HL-60 (cell line): Measurements from ENCODE around the gene RANGAP1.

ENCODE experiments used
- DNase-seq, 2 experiments: peaks; one replicate each; pipeline ENCODE4 v3.0.0-alpha.2; 2010 to 2020; ENCODE audit warnings: low read depth in 1 of 2, low spot score in 1 of 2
- H3K27ac ChIP-seq: fragments of 250-450 bp; sonication (Bioruptor Pico); replicated peaks from 2 replicates; pipeline ENCODE4 v1.5.1; 2020; ENCODE audit warnings: mild to moderate bottlenecking, moderate library complexity
- H3K27me3 ChIP-seq: fragments of 250-450 bp; sonication (Bioruptor Pico); 2 replicates; pipeline ENCODE4 v1.5.1; 2021; ENCODE audit warnings: mild to moderate bottlenecking, moderate library complexity; ENCODE audit not compliant: insufficient read depth, poor library complexity, severe bottlenecking
- H3K4me3 ChIP-seq: replicated peaks from 2 replicates; pipeline ENCODE4 v1.5.1; 2011; ENCODE audit warnings: mild to moderate bottlenecking, control low read depth, low read length; ENCODE audit not compliant: insufficient read depth
- GABPA ChIP-seq: IDR thresholded peaks from 2 replicates; pipeline ENCODE4 v1.6.1; 2012; ENCODE audit warnings: low read depth
- POLR2AphosphoS5 ChIP-seq: IDR thresholded peaks from 2 replicates; pipeline ENCODE4 v1.6.1; 2012; ENCODE audit warnings: low read depth
- SPI1 ChIP-seq: IDR thresholded peaks from 2 replicates; pipeline ENCODE4 v1.6.1; 2012; ENCODE audit warnings: low read depth, mild to moderate bottlenecking, borderline replicate concordance
- TF ChIP-seq, protein P1 (sequence below): IDR thresholded peaks from 2 replicates; pipeline ENCODE4 v1.6.1; 2012; ENCODE audit warnings: low read depth; ENCODE audit not compliant: insufficient replicate concordance
- TF ChIP-seq, protein P2 (sequence below): IDR thresholded peaks from one replicate; pipeline ENCODE4 v1.5.1; 2011; ENCODE audit warnings: low read length, control low read depth, inconsistent platforms; ENCODE audit not compliant: insufficient read depth

RANGAP1 gene

DNA sequence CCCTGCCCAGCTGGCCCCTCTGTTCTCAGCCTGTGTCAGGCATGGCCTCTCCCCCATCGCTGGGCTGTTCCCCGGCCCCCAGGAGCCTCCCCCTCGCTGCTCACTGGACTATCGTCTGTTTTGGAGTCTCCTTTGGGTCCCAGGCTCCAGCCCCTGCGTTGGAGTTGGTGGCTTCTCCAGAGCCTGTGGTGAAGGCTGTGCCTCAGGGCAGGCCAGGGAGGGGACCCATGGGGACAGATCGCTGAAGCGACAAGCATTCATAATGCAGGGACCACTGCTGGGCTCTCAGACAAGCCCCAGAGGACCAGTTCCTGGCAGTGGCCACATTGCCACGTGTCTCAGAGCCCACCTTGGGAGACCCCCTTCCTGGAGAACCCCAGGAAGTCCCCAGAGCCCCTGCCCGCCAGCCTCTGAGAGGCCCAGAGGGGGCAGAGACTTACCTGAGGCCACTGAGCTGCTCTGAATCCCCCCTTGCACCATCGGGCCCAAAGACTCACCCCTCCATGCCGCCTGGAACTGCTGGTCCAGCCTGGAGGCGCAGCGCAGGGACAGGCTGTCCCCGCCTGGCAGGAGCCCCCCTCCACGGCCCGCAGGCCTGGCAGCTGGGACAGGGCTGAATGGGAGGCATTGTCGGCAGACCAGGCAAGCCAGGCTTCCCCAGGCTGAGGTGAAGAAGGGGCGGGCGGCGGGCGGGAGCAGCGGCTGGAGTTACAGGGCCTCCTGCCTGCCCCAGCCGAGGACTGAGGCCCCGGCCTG lies 45.4 kb downstream of the RANGAP1 start, which contains the start of gene CHADL:
Gene CHADL, minus strand, starts transcription at position 555 of the 756 bp plus-strand sequence. Its CDS starts 50 bp downstream, at position 505.
- DNase-seq: no peak
- TF ChIP-seq GABPA (no peak), POLR2AphosphoS5 (no peak), SPI1 (no peak)
- TF ChIP-seq, protein P1, sequence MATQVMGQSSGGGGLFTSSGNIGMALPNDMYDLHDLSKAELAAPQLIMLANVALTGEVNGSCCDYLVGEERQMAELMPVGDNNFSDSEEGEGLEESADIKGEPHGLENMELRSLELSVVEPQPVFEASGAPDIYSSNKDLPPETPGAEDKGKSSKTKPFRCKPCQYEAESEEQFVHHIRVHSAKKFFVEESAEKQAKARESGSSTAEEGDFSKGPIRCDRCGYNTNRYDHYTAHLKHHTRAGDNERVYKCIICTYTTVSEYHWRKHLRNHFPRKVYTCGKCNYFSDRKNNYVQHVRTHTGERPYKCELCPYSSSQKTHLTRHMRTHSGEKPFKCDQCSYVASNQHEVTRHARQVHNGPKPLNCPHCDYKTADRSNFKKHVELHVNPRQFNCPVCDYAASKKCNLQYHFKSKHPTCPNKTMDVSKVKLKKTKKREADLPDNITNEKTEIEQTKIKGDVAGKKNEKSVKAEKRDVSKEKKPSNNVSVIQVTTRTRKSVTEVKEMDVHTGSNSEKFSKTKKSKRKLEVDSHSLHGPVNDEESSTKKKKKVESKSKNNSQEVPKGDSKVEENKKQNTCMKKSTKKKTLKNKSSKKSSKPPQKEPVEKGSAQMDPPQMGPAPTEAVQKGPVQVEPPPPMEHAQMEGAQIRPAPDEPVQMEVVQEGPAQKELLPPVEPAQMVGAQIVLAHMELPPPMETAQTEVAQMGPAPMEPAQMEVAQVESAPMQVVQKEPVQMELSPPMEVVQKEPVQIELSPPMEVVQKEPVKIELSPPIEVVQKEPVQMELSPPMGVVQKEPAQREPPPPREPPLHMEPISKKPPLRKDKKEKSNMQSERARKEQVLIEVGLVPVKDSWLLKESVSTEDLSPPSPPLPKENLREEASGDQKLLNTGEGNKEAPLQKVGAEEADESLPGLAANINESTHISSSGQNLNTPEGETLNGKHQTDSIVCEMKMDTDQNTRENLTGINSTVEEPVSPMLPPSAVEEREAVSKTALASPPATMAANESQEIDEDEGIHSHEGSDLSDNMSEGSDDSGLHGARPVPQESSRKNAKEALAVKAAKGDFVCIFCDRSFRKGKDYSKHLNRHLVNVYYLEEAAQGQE: no peak
- TF ChIP-seq, protein P2, sequence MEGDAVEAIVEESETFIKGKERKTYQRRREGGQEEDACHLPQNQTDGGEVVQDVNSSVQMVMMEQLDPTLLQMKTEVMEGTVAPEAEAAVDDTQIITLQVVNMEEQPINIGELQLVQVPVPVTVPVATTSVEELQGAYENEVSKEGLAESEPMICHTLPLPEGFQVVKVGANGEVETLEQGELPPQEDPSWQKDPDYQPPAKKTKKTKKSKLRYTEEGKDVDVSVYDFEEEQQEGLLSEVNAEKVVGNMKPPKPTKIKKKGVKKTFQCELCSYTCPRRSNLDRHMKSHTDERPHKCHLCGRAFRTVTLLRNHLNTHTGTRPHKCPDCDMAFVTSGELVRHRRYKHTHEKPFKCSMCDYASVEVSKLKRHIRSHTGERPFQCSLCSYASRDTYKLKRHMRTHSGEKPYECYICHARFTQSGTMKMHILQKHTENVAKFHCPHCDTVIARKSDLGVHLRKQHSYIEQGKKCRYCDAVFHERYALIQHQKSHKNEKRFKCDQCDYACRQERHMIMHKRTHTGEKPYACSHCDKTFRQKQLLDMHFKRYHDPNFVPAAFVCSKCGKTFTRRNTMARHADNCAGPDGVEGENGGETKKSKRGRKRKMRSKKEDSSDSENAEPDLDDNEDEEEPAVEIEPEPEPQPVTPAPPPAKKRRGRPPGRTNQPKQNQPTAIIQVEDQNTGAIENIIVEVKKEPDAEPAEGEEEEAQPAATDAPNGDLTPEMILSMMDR: no peak
- Histone ChIP-seq H3K4me3 (no peak within 1 kb of the TSS), H3K27ac (no peak within 1 kb of the TSS), H3K27me3 (no peaks in the 10 kb centered on the region)

DNA sequence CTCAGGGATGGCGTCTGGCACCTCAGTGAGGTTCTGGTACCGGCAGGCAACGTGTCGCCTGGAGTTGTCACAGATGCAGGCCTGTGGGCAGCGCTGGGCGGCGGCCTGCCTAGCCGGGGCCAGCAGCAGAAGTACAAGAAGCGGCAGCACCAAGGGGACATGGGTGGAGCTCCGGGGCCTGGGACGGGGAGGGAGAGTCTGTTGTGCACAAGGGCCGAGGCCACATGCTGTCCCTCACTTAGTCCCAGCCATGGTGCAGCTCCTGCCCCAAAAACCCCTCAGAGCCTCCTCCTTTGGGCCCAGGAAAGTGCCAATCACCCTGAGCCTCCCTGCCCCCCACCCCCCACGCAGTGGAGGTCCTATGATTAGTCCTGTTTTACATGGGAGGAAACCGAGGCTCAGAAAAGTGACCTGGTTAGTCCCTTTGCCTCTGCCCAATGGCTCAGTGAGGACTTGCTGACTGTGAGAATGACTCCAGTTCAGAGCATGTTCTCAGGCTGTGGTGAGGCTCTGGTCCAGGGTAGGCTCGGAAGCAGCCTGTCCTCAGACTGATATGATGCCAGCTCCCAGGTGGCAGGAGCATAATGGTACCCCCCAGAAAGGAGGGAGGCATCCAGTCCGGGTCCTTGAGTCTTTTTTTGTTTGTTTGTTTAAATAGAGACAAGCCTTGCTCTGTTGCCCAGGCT lies 46.4 kb downstream of the RANGAP1 start:
- Histone ChIP-seq H3K27ac (no peak overlapping the region), H3K4me3 (no peak overlapping the region), H3K27me3 (no peaks in the 10 kb centered on the region)
- TF ChIP-seq, protein P1: no peak
- TF ChIP-seq SPI1 (no peak), POLR2AphosphoS5 (no peak)
- DNase-seq: no peak

DNA sequence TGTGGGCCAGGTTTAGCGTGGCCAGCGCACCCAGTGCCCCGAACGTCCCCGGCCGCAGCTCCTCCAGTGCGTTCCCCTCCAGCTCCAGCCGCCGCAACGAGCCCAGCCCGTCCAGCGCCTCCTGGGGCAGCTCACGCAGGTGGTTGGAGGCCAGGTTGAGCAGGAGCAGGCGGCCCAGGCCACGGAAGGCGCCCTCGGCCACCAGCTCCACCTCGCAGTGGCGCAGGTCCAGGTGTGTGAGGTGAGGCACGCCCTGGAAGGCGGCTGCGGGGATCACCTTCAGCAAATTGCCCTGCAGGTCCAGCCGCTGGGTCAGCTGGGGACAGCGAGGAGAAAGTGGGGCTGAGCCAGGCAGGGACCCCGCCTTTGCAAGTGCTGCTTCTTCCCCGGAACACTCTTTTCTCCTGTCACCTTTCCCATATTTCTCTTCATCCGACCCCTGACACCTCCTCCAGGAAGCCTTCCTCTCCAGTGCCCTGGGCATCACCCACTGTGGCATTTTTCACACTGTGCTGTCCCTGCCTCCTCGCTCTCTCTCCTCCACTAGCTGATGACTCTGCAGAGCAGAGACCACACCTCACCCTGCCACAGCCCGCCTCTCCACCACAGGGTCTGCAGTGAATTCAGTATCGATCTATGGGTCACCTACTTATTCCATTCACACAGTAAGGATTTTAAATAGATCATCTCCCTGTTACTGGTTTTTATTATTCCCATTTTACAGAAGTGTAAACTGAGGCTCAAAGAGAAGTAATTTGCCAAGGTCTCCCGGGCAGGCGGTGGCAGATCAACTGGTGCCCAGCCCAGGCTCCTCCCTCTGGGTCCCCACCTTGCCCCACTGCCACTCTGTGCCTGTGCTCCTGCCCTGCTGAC lies 47.2 kb downstream of the RANGAP1 start:
- Histone ChIP-seq H3K27ac (no peak overlapping the region), H3K4me3 (no peak overlapping the region), H3K27me3 (no peaks in the 10 kb centered on the region)
- TF ChIP-seq, protein P2: no peak
- TF ChIP-seq POLR2AphosphoS5 (no peak), SPI1 (no peak), GABPA (no peak)
- TF ChIP-seq, protein P1: no peak
- no peak for DNase-seq
